C1 segment of cervical spinal cord (tissue), 14 donors: ENCODE measurements around the gene KCNK4.

Experiments used
- DNase-seq, 14 donors: peaks; one replicate each; lab custom pipeline; 2025; lab: John Stamatoyannopoulos, UW

Gene KCNK4

GRCh38 chr11:64253043-64253442 is 38.1 kb upstream of the KCNK4 start:
- DNase-seq: no peak

- DNase-seq: peak in 9 of 14 donors; percentile 28 to 80 (median 53)
Observed at GRCh38 chr11:64253481-64253880, 37.6 kb upstream of the KCNK4 start.

GRCh38 chr11:64254326-64254725 is 36.8 kb upstream of the KCNK4 start:
- no peak for DNase-seq

DNA sequence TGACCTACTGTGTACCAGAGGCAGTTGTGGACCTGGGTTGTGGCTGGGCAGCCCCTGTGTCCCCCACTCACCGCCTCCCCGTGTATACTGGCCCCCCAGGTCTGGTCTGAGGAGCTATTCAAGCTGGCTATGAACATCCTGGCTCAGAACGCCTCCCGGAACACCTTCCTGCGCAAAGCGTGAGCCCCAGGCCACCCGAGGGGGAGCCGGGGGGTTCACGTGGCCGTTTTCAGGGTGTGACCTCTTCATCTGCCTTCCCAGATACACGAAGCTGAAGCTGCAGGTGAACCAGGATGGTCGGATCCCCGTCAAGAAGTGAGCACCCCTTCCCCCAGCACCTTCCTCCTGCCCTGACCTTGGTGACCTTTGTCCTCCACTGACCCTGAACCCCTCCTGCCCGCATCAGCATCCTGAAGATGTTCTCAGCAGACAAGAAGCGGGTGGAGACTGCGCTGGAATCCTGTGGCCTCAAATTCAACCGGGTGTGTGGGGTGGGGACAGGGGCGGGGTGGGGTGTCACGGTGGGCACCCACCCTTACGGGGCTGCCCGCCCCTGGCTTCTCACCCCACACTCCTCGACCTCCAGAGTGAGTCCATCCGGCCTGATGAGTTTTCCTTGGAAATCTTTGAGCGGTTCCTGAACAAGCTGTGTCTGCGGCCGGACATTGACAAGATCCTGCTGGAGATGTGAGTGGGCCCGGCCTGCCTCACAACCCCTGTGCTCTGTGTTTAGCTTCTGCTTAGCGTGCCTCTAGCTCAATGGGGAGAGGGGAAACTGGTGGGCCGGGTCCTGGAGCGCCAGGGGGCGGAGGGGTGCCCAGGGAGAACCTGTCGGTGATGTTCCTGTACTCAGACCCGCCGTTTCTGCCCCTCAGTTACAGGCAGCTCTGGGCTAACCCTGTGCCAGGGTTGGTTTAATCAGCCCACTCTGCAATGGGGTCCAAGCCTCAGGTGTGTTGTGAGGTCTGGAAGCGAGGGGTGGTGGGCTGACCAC is 35.7 kb upstream of the KCNK4 start:
- DNase-seq: no peak

DNA sequence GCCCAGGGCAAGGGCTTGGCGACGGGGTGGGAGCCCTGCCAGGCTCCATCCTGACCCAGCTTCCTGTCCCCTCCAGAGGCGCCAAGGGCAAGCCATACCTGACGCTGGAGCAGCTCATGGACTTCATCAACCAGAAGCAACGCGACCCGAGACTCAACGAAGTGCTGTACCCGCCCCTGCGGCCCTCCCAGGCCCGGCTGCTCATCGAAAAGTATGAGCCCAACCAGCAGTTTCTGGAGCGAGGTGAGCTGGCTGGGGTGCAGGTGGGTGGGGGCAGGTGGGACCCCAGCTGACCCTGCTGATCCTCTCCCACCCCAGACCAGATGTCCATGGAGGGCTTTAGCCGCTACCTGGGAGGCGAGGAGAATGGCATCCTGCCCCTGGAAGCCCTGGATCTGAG is 34.8 kb upstream of the KCNK4 start:
- DNase-seq: no peak

DNA sequence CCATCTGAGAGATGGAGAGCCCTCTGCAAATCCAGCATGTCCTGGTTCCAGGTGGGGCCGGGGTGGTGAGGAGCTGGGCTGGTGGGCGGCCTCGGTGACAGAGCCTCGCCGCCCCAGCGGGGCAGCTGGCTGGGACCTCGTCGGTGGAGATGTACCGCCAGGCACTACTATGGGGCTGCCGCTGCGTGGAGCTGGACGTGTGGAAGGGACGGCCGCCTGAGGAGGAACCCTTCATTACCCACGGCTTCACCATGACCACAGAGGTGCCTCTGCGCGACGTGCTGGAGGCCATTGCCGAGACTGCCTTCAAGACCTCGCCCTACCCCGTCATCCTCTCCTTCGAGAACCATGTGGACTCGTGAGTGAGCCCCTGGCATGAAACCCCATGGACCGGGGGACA is 32.7 kb upstream of the KCNK4 start:
- no peak for DNase-seq

- no peak for DNase-seq
Observed at GRCh38 chr11:64258946-64259532, 32.1 kb upstream of the KCNK4 start.

DNA sequence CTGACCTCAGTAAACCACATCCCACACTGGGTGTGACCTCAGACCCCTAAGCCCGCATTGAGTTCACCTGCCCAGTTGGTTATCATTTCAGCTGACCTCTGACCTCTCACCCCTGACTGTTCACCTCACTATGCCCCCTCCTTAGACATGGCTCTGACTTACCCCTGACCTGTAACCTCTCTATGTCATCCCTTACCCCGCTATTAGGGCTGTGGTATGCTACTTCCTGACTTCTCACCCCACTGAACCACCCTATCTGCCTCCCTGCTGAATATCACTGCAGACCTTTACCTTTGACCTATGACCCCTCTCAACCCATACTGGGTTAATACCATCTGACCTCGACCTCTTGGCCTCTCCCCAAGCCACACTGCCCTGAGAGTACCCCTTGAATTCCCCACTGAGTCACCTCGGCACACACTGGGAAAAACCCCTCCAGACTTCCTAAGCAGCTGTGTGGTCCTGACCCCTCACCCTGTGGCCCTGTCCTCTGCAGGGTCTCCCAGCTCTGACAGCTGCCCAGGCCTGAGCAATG is 31.5 kb upstream of the KCNK4 start:
- DNase-seq: no peak

DNA sequence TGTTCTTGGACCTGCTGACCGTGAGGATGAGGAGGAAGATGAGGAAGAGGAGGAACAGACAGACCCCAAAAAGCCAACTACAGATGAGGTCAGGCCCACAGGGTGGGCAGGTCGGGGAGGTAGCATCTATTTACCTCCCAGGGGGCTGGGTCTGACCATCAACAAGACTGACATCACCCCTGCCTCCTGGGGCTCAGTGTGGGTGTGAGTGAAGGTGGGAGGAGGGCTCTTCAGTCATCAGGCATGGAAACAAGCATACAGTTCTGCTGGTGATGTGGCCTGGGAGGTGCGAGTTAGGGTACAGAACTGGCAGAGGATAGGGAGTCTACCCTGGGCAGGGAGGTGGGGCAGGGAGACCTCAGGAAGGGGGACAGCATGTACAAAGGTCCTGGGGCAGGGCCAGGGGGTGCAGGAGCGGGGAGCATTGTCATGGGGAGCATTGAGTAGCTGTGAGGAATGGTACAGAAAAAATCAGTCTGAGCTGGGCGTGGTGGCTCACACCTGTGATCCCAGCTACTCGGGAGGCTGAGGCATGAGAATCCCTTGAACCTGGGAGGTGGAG is 30.9 kb upstream of the KCNK4 start:
- DNase-seq: no peak

DNA sequence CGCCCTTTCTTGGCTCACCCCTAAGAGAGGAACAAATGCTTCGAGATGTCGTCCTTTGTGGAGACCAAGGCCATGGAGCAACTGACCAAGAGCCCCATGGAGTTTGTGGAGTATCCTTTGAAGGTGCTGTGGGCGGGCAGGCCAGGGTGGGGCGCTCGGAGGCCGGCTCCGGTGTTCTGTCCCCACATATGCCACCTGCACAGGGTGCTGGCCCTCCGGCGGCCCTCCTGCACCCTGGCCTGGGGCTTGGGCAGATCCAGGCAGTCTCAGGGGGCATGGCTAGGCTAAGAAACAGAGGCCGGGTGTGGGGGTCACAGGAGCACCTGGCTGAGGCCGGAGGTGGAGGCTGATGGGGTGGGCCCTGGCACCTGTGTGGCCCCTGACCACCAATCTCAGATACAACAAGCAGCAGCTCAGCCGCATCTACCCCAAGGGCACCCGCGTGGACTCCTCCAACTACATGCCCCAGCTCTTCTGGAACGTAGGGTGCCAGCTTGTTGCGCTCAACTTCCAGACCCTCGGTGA is 29.5 kb upstream of the KCNK4 start:
- DNase-seq: no peak

GRCh38 chr11:64262271-64263002 is 28.7 kb upstream of the KCNK4 start:
- no peak for DNase-seq

DNA sequence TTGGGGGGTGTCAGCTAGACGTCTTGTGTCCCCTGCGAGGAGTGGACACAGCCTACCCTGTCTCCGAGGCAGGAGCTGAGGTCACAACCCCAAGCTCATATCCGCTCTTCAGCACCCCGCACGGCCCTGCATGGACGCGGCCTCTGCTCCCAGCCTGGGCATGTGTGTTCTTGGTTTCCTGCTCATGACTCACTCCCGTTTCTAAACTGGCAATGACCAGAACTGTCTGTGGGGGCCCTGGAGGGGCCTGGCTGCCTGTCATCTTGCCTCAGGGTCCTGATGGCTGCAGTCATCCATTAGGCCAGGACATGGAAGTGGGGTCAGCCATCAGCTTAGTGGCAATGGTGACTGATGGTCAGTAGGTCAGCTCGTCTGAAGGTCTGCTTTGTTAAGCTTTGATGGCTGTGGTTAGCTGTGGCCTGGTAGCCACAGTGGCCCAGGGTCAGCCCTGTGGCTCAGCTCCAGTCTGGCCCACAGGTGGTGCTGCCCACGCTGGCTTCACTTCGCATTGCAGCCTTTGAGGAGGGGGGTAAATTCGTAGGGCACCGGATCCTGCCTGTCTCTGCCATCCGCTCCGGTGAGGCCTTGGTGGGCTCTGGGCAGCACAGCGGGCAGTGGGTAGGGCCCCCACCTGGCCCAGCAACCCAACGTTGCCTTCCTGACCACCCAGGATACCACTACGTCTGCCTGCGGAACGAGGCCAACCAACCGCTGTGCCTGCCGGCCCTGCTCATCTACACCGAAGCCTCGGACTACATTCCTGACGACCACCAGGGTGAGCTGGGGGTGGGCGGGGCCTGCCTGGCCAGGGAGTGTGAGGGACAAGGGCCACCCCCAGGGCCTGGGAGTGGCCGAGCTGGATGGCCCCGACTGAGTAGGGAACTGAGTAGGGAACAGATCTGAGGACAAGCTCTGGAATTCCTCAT is 27.8 kb upstream of the KCNK4 start:
- no peak for DNase-seq

GRCh38 chr11:64263947-64264317 is 27.2 kb upstream of the KCNK4 start:
- DNase-seq: no peak

GRCh38 chr11:64264371-64264852 is 26.7 kb upstream of the KCNK4 start:
- DNase-seq: no peak

DNA sequence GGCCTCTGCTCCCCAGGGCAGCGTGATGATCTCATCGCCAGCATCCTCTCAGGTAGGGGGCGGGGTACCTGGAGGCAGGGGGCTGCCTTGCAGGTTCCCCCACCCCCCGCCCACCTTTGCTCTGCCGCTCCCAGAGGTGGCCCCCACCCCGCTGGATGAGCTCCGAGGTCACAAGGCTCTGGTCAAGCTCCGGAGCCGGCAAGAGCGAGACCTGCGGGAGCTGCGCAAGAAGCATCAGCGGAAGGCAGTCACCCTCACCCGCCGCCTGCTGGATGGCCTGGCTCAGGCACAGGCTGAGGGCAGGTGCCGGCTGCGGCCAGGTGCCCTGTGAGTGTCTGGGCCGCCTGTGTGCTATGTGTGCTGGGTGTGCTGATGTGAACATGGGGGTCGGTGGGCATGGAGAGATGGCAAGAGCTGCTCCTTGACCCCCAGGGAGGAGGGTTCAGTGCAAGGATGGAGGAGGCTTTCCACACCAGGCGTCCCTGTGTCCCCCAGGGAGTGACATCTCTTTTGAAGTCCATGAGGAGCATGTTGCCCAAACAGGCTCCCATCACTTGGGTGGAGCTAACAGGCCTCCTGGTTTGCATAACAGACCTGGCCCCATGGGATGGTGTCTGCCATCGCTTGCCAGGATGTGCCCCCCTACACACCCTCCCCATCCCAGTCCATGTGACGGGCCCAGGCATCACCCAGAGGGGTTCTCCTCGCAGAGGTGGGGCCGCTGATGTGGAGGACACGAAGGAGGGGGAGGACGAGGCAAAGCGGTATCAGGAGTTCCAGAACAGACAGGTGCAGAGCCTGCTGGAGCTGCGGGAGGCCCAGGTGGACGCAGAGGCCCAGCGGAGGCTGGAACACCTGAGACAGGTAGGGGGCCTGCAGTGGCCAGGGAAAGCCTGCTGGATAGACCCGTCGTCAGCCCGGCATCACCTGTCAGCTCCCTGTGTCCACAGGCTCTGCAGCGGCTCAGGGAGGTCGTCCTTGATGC is 25.6 kb upstream of the KCNK4 start:
- no peak for DNase-seq

DNA sequence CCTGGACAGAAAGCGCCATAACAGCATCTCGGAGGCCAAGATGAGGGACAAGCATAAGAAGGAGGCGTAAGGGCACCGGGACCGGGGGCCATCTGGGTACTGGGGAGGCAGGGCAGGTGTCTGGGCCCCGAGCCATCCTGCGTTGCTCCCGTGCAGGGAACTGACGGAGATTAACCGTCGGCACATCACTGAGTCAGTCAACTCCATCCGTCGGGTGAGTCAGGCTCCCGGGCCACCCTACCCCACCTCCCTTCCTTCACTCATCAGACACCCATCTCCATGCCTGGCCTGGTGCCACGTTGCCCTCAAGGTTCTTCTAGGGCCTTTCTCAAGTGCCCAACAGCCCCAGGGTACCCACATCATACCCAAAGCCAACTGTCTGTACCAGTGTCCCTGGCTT is 24.8 kb upstream of the KCNK4 start:
- DNase-seq: no peak

DNA sequence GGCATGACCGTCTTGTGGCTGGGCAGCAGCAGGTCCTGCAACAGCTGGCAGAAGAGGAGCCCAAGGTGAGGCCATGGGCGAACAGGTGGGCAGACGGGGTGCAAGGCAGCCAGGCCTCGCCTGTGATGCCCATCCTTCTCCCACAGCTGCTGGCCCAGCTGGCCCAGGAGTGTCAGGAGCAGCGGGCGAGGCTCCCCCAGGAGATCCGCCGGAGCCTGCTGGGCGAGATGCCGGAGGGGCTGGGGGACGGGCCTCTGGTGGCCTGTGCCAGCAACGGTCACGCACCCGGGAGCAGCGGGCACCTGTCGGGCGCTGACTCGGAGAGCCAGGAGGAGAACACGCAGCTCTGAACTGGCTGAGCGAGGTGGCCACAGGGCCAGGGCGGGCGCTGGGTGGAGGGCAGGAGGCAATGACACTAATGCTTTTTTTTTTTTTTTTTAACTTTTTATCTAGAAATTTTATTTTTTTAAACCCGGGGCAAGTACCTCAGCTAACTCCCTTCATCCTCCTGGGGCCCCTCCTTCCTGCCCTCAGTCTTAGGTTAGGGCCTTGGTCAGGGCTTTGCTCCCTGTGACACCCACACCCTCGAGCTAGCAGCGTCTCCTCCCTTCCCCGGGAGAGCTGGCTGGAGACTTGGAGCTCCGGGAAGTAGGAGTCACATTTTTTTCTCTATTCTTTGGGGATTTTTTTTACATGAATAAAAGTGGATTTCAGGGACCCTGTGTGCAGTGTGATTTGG is 23.7 kb upstream of the KCNK4 start:
- no peak for DNase-seq
